NOMO-1 (cell line): ENCODE results near the gene UROC1.

Source experiments
- DNase-seq, 2 experiments: peaks; one replicate each; lab custom pipeline; 2025; ENCODE audit not compliant: unreplicated experiment in 2 of 2; lab: John Stamatoyannopoulos, UW

Gene UROC1

GRCh38 chr3:126497956-126498355, 19.6 kb downstream of the UROC1 start:
- no peak for DNase-seq

GRCh38 chr3:126496894-126497850, 20.4 kb downstream of the UROC1 start:
- peak in 1 of 2 experiments; percentile 10 for DNase-seq

GRCh38 chr3:126495786-126496185, 21.8 kb downstream of the UROC1 start:
- no peak for DNase-seq

- DNase-seq: no peak
These were observed 22.7 kb downstream of the UROC1 start for GRCh38 chr3:126494970-126495230.

GRCh38 chr3:126494204-126494969, 23.2 kb downstream of the UROC1 start:
- DNase-seq: no peak

GRCh38 chr3:126493739-126494138, 23.8 kb downstream of the UROC1 start:
- DNase-seq: peak in 1 of 2 experiments; percentile 27

- DNase-seq: no peak
These were observed 24.5 kb downstream of the UROC1 start for GRCh38 chr3:126493051-126493450.

- DNase-seq: peak in 1 of 2 experiments; percentile 52
These were observed 26.2 kb downstream of the UROC1 start for GRCh38 chr3:126491221-126492013.

- no peak for DNase-seq
These were observed 27.0 kb downstream of the UROC1 start for GRCh38 chr3:126490619-126491018.

GRCh38 chr3:126488886-126489569, 28.5 kb downstream of the UROC1 start:
- no peak for DNase-seq

- no peak for DNase-seq
These were observed 29.4 kb downstream of the UROC1 start for GRCh38 chr3:126488185-126488584.

GRCh38 chr3:126487151-126487771, 30.3 kb downstream of the UROC1 start:
- peak; percentile 47 to 51 for DNase-seq

- no peak for DNase-seq
These were observed 31.2 kb downstream of the UROC1 start for GRCh38 chr3:126486360-126486847.

- DNase-seq: no peak
These were observed 31.6 kb downstream of the UROC1 start for GRCh38 chr3:126485956-126486355.

- no peak for DNase-seq
These were observed 32.2 kb downstream of the UROC1 start for GRCh38 chr3:126485176-126485897.

GRCh38 chr3:126484662-126485061, 32.9 kb downstream of the UROC1 start:
- DNase-seq: no peak

GRCh38 chr3:126484148-126484547, 33.4 kb downstream of the UROC1 start:
- no peak for DNase-seq

- DNase-seq: no peak
These were observed 34.2 kb downstream of the UROC1 start for GRCh38 chr3:126483321-126483761.
